ENCODE results near the gene RILP.

GRCh38 chr17:1605681-1606351 lies 43.9 kb downstream of the RILP start:
- no peak for TF ChIP-seq CEBPB (IDR thresholded peaks at IDR 0.05; ENCODE audit: low read depth)
- TF ChIP-seq EZH2 (IDR thresholded peaks at IDR 0.05), result no peak
- TF ChIP-seq CTCF (IDR thresholded peaks at IDR 0.05 in 2 of 3, conservative IDR thresholded peaks at IDR 0.05 in 1 of 3; ENCODE audit: borderline replicate concordance in 1 of 3, insufficient read depth in 1 of 3, low read depth in 2 of 3, low read length in 2 of 3), result no peak
- TF ChIP-seq POLR2AphosphoS5 (IDR thresholded peaks at IDR 0.05; ENCODE audit: low read depth, low read length), result no peak
- TF ChIP-seq POLR2A (IDR thresholded peaks at IDR 0.05; ENCODE audit: borderline replicate concordance, extremely low read depth, insufficient read depth, insufficient read length), result no peak
- TF ChIP-seq ZNF274 (IDR thresholded peaks at IDR 0.05; ENCODE audit: low read depth, low read length), result no peak
- no peak for TF ChIP-seq EGR1 (IDR thresholded peaks at IDR 0.05; ENCODE audit: low read depth)
- no peak for TF ChIP-seq YY1 (IDR thresholded peaks at IDR 0.05; ENCODE audit: extremely low read depth, insufficient replicate concordance, low read depth, low read length)
- no peak for TF ChIP-seq ELF1 (IDR thresholded peaks at IDR 0.05; ENCODE audit: borderline replicate concordance, low read depth)
- TF ChIP-seq EZH2phosphoT487 (IDR thresholded peaks at IDR 0.05; ENCODE audit: borderline replicate concordance), result no peak
- no peak for TF ChIP-seq ZFX (IDR thresholded peaks at IDR 0.05)
- no peak for TF ChIP-seq SRF (IDR thresholded peaks at IDR 0.05; ENCODE audit: low read depth)

All from HCT116 (cell line).